ENCODE results near the gene TGM1. TPM values are rescaled to one million over a fixed set of nuclear protein-coding genes. Genes with fewer than 3 reads are reported as not detected.

Gene TGM1
- total RNA-seq, 1 experiment from 2014 or later = 3.2 TPM

- H3K9ac ChIP-seq (ENCODE audit: low read length) = no peak overlapping the region
Measured at GRCh38 chr14:24296341-24297157, 33.6 kb upstream of the TGM1 start.

GRCh38 chr14:24293525-24293924 is 30.5 kb upstream of the TGM1 start:
- BruUV-seq (replicated peaks) = no TSS peak
- H3K4me1 ChIP-seq (ENCODE audit: insufficient read depth, low read length) = peaks cover 21% of the 10 kb centered on the region
- DNase-seq = no peak
- H2AFZ ChIP-seq (ENCODE audit: low read length) = no peak overlapping the region
- ChIA-PET POLR2A (ENCODE audit: unreplicated experiment) (no interaction called here), CTCF (no interaction called here)
- H3K79me2 ChIP-seq (ENCODE audit: low read length) = peaks cover 7% of the 10 kb centered on the region
- H4K20me1 ChIP-seq (ENCODE audit: low read length) = no peaks in the 10 kb centered on the region
- no peak overlapping the region for H3K27ac ChIP-seq (ENCODE audit: low read length)
- no peaks in the 10 kb centered on the region for H3K9me3 ChIP-seq (ENCODE audit: low read length)
- H3K4me2 ChIP-seq (ENCODE audit: low read length) = no peak overlapping the region
- no peak overlapping the region for H3K9ac ChIP-seq (ENCODE audit: low read length)
- no peak for ATAC-seq
- no peaks in the 10 kb centered on the region for H3F3A ChIP-seq (ENCODE audit: low read length, unreplicated experiment)
- H3K27me3 ChIP-seq (ENCODE audit: low read length) = no peaks in the 10 kb centered on the region
- H3K4me3 ChIP-seq (ENCODE audit: low read length) = no peak overlapping the region
- intact Hi-C loops (cut with micrococcal nuclease) = no loop called here
- H3K36me3 ChIP-seq (ENCODE audit: low read depth, low read length) = peaks cover 48% of the 10 kb centered on the region
- H3K9me2 ChIP-seq (replicated peaks; ENCODE audit: low read length) = no peaks in the 10 kb centered on the region
- TF ChIP-seq EZH2 (IDR thresholded peaks at IDR 0.05; ENCODE audit: low read length, unreplicated experiment) (no peak), EZH2phosphoT487 (IDR thresholded peaks at IDR 0.05; ENCODE audit: borderline replicate concordance, low read length) (no peak)
- TF ChIP-seq, protein P1, sequence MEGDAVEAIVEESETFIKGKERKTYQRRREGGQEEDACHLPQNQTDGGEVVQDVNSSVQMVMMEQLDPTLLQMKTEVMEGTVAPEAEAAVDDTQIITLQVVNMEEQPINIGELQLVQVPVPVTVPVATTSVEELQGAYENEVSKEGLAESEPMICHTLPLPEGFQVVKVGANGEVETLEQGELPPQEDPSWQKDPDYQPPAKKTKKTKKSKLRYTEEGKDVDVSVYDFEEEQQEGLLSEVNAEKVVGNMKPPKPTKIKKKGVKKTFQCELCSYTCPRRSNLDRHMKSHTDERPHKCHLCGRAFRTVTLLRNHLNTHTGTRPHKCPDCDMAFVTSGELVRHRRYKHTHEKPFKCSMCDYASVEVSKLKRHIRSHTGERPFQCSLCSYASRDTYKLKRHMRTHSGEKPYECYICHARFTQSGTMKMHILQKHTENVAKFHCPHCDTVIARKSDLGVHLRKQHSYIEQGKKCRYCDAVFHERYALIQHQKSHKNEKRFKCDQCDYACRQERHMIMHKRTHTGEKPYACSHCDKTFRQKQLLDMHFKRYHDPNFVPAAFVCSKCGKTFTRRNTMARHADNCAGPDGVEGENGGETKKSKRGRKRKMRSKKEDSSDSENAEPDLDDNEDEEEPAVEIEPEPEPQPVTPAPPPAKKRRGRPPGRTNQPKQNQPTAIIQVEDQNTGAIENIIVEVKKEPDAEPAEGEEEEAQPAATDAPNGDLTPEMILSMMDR (conservative IDR thresholded peaks at IDR 0.05; ENCODE audit: low read depth, low read length) = no peak

More at GRCh38 chr14:24296341-24297157, 33.6 kb upstream of the TGM1 start:
- ATAC-seq (peak; percentile 48), DNase-seq (peak; percentile 86)
- no peaks in the 10 kb centered on the region for H3K27me3 ChIP-seq (ENCODE audit: low read length)
- no peak overlapping the region for H3K4me3 ChIP-seq (ENCODE audit: low read length)
- no TSS peak for BruUV-seq (replicated peaks)
- no peaks in the 10 kb centered on the region for H3K9me2 ChIP-seq (replicated peaks; ENCODE audit: low read length)
- H3K79me2 ChIP-seq (ENCODE audit: low read length) = peaks cover 35% of the 10 kb centered on the region
- no peak overlapping the region for H2AFZ ChIP-seq (ENCODE audit: low read length)
- H3F3A ChIP-seq (ENCODE audit: low read length, unreplicated experiment) = no peaks in the 10 kb centered on the region
- no peaks in the 10 kb centered on the region for H3K9me3 ChIP-seq (ENCODE audit: low read length)
- peak overlapping the region; percentile 89; the same call in 1 of the 2 replicates for H3K4me2 ChIP-seq (ENCODE audit: low read length)
- POLR2A ChIA-PET (ENCODE audit: unreplicated experiment) = interaction anchor here (0.6 to 1.0 kb wide), 2 partner anchors 54 to 66 kb away, joined by 3 to 5 read pairs; partner anchors contain the start of gene TINF2
- H4K20me1 ChIP-seq (ENCODE audit: low read length) = no peaks in the 10 kb centered on the region
- TF ChIP-seq, protein P1 (conservative IDR thresholded peaks at IDR 0.05; ENCODE audit: low read depth, low read length) = peak; percentile 80
- TF ChIP-seq EZH2phosphoT487 (IDR thresholded peaks at IDR 0.05; ENCODE audit: borderline replicate concordance, low read length) = no peak
- CTCF ChIA-PET = interaction anchor here (0.6 to 3.1 kb wide), 7 partner anchors 17 to 382 kb away, joined by 3 to 55 read pairs (median 3); partner anchors contain the start of genes CHMP4A, MDP1, RABGGTA and TINF2
- peaks cover 34% of the 10 kb centered on the region for H3K4me1 ChIP-seq (ENCODE audit: insufficient read depth, low read length)
- peaks cover 29% of the 10 kb centered on the region for H3K36me3 ChIP-seq (ENCODE audit: low read depth, low read length)
- intact Hi-C loops (cut with micrococcal nuclease) = loop anchor here (1.0 to 5.0 kb wide), 3 partner anchors 26 to 79 kb away; partner anchors contain the start of genes MDP1 and RABGGTA
- no peak overlapping the region for H3K27ac ChIP-seq (ENCODE audit: low read length)
